Stimulated activated CD8-positive, alpha-beta memory T cell treated with anti-CD3 and anti-CD28 coated beads, Interleukin-15, amount 100 ng/mL, for 1 hour (primary cell): ENCODE measurements around the gene ADGRF4.
"Not testable (repeated sequence)": the region's sequence is repeated elsewhere in the genome, so short reads cannot be mapped to it uniquely, and the experiment has no call there.

ENCODE experiments used
- DNase-seq: peaks from one replicate; pipeline ENCODE4 v3.0.0-alpha.2; 2020; ENCODE audit warnings: low read depth

Gene ADGRF4

DNA sequence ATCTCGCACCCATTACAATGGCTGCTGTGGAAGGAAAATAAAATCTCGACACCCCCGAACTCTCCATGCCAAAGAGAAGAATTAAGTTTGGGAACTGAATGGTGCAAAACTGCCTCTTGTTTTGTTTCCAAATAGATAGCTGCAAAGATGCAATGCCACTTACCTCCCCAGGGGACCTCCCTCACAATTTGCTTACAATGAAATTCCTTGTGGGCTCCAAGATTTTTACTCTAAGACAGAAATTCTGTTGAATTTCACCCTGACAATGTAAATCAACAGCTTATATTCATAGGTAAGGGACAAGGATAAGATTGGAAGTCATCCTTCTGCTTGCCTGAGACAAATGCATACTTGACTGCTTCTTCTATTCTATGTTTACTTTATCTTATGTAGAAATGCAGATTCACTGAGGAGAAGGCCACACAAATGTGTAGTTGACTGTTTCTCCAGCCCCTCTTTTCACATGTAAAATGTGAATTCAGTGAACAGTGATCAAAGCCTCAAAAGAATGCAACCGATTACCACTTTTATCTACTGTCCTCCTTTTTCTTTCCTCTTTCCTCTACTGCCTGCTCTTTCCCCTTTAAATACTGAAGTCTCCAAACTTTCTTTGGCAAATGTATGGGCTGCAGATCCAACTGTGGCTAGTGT lies 36.6 kb downstream of the ADGRF4 start:
- no peak for DNase-seq

DNA sequence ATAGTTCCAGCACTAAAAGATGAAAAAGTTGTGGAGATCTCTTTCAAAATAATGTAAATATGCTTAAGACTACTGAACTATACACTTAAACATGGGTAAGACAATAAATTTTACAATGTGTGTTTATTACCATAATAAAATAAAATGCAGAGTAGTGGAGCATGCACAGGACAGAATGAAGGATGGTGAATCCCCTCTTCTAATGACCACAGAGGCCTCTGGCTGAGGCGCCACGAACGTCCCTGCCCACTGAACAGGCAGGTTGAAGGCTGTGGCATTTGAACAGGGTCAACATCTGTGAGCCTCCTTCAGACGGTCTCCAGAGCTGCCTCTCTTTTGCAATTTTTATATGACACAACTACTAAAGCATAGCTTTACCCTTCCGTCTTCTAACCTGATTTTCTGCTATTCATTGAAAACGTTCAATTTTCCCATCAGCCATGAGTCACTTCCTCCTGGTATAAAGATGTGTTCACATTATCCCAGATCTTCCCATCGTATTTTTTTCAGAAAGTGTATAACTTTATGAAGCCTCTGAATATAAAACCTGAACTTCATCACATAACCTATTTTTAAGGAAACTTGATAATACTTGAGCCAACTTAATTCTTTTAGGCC lies 37.8 kb downstream of the ADGRF4 start:
- no peak for DNase-seq

DNA sequence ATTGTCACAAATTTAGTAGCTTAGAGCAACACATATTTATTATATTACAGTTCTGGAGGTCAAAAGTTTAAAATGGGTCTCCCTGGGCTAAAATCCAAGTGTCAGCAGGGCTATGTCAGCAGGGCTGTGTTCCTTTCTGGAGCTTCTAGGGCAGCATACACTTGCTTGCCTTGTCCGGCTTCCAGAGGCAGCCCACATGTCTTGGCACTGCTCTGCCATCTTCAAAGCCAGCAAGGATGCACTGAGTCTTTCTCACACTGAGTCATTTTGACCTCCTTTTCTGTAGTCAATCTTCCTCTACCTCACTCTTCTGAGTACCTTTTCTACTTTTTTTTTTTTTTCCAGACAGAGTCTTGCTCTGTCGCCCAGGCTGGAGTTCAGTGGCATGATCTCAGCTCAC lies 39.0 kb downstream of the ADGRF4 start:
- DNase-seq, result no peak

DNA sequence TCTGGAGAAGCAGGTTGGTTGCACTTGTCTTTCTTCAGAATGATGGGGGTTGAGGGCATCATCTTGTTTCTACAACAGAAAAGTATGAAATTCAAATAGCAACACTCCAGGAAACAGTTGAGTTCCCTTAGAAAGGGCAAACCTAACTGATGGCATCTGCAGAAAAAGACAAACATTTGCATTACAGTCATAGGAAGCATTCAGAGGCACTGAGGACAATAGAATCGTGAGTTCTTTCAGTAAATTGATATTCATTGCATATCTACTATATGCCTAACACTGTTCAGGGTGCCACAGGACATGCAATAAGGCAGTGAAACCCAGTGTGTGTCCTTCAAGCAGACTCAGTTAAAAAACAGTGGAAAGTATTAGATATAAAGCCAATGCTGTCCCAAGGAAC lies 42.3 kb downstream of the ADGRF4 start:
- no peak for DNase-seq

DNA sequence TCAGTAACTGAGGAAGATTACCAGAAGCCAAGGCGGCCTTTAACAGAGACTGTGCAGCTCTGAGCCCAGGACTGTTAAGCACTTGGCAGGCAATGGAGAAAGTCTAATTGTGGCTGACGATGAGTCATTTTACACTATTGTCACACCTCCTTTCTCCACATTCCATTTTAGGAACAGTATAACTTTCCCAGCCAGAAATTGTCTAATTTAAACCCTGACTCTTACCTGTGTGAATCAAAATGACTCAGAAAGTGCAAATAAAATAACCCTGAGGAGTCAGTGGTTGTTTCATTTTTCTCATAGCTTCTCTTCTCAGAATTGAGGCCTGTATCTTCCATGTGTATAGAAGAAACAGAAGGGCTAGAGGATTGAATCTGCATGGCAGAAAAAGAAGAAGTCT lies 43.4 kb downstream of the ADGRF4 start:
- no peak for DNase-seq

DNA sequence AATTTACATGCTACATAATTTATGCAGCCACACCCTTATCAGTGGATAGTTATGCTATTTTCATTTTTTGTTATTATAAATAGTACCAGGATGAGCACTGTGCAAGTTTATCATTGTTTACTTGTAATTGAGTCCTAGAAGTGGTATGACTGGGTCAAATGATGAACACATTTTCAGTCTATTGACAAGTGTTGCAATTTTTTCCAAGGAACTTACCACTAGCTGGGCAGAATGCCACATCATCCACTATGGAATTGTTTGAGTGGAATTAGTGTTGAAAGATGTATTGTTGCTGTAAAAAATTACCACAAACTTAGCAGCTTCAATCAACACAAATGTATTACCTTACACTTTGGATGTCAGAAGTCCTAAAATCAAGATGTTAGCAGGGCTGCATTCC lies 45.4 kb downstream of the ADGRF4 start:
- no peak for DNase-seq

DNA sequence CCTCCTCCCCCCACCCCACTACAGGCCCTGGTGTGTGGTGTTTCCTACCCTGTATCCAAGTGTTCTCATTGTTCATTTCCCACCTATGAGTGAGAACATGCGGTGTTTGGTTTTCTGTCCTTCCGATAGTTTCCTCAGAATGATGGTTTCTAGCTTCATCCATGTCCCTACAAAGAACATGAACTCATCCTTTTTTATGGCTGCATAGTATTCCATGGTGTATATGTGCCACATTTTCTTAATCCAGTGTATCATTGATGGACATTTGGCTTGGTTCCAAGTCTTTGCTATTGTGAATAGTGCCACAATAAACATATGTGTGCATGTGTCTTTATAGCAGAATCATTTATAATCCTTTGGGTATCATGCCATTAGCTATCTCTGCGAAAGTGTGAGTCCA lies 46.9 kb downstream of the ADGRF4 start:
- DNase-seq, result not testable (repeated sequence)

DNA sequence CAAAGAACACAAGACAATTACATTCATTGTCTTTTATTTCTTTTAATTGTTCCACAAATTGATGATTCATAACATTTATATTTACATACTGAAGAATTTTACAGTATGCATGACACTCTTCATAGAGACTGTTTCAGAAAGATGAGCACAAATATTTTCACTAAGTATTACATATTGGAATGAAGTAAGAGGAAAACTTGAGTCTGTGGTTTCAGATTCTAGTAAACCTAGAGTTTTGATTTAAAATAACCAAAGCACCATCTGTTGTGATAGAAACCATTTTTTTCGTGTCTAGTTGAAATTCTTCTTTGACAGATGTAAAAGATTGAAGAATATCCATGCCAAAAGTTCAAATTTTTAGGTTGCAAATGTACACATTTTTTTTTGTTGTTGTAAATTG lies 51.4 kb downstream of the ADGRF4 start:
- no peak for DNase-seq

DNA sequence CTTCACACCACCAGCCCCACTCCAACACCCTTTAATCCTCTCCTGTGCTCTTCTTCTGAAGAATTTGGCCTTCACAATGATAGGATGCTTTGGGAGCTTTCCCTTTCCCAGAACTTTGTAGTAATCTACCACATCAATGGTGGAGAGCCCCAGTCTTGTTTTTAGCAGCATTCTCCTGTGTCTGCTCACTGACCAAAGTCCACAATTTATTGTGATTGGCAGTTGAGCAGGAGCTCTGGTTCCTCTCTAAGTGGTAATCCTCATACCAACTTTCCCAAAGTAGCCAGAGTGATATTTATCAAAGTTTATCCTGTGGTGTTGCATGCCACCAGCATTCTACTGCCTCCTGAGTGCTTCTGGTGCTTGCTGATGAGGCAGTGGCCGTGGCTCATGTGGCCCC lies 54.4 kb downstream of the ADGRF4 start:
- no peak for DNase-seq

DNA sequence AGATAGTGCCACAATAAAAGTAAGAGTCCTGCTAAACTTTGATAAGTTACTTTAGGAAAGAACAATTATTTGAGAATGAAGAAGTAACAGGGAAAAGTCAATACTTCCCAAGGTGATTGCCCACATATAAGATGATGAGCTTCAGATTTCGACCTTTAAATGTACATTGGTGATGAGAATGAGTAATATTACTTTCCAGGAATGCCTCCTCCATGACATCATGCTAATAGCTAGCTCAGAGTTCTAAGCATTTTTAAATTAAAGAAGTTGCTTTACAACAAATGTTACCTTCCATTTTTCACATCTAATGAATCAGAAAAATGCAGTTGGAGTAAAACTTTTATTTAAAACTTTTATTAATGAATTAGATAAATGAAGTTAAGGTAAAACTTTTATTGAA lies 61.0 kb downstream of the ADGRF4 start:
- DNase-seq, result no peak

DNA sequence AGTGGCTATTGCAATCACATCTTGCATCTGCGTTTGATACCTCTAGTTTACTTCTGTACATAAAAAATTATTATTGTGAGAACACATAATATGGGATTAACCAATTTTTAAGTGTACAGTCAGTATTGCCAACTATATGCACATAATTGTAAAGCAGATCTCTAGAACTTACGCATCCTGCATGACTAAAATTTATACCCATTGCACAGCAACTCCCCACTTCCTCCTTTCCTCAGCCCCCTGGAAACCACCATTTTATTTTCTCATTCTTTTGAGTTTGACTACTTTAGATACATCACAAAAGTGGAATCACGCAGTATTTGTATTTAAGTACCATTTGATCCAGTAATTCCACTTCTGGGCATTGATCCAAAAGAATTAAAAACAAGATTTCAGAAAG lies 64.1 kb downstream of the ADGRF4 start:
- no peak for DNase-seq

DNA sequence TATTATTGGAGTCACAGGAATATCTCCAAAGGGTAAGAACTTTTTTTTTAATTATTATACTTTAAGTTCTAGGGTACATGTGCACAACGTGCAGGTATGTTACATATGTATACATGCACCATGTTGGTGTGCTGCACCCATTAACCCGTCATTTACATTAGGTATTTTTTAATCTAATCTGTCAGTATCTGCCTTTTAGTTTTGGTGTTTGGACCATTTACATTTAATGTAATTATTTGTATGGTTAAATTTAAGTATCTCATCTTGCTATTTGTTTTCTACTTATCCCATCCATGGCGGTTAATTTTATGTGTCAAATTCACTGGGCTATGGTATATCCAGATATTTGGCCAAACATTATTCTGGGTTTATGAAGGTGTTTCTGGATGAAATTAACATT lies 68.1 kb downstream of the ADGRF4 start:
- DNase-seq, result no peak

DNA sequence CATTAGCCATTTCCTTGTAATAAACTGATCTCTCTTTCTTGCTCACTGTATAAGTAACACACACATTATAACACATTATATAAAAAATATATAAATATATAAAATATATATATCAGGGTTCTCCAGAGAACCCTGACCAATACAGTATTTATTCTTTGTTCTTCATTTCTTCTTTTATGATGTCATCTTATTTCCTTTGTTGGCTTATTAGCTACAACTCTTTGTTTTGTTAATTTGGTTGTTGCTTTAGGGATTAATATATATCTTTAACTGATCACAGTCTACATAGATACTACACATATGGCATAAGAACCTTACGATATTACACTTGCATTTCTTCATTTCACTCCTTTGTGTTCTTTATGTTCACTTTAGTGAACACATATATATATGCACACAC lies 68.7 kb downstream of the ADGRF4 start:
- no peak for DNase-seq

DNA sequence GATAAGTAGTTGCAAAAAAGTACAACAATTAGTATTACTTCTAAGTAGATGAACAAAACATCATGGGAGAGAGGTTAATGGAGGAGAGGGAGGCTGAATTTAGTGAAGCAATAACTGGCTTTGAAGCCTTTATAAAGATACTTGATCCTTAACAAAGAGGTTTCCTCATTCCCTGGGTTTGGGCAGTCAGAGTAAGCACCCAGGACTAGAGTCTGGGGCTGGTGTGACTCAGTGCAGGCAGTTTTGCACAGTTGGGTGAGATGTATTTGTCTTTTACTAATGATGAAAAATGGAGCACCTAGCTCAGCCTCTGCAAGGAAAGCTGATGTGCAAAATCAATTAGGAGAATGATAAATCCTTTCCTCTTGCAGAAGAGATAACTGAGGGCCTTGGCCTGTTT lies 71.6 kb downstream of the ADGRF4 start:
- no peak for DNase-seq
